DMS153 (cell line): ENCODE data around the gene YY2.
"Not testable (repeated sequence)": the region's sequence is repeated elsewhere in the genome, so short reads cannot be mapped to it uniquely, and the experiment has no call there.

Source experiments
- DNase-seq: peaks from one replicate; lab custom pipeline; 2025; lab: John Stamatoyannopoulos, UW

YY2 gene

DNA sequence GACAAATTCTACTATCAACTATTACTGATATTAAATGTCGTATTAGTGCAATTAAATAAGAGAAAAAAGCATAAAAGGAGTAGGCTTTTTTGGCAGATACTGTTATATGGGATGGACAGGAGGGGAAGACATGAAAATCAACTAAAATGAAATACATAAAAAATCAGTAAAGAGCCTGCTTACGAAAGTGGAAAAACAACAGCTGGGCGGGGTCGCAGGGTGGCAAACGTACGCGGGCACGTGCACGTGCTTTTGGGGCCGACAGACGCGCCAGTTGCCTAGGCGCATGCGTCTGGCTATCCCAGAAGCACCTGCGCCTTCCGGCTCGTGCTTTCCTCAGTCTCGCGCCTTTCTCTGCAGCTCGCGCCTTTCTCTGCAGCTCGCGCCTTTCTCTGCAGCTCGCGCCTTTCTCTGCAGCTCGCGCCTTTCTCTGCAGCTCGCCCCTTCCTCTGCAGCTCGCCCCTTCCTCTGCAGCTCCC, at the start of gene YY2:
Gene YY2 (plus strand): TSS at position 51 of the 479 bp plus-strand sequence. CDS start 498 bp downstream, outside the sequence.
- DNase-seq = no peak

- no peak for DNase-seq
Observed at GRCh38 chrX:21806691-21807090, 49.1 kb upstream of the YY2 start.

GRCh38 chrX:21811832-21812231, 44.0 kb upstream of the YY2 start:
- no peak for DNase-seq

DNA sequence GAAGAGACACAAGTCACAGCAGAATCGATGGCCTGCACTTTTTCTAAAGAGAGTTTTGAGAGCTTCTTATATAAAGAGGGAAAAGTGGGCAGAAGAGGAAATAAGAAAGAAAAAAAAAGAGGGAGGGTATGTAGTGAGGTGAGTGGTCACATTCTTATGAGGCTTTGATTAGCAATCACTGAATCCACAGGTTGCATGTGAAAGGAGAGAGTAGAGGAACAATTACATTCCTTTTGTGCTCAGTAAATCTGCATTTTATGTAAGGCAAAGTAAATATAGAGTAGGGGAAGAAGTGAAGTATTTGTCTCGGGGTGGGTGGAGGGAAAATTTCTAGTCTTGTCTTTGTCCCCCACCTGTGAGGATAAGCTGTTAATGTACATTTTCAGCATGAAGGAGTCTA, 43.2 kb upstream of the YY2 start:
- DNase-seq = no peak

- no peak for DNase-seq
Observed at GRCh38 chrX:21813612-21814368, 42.0 kb upstream of the YY2 start.

DNA sequence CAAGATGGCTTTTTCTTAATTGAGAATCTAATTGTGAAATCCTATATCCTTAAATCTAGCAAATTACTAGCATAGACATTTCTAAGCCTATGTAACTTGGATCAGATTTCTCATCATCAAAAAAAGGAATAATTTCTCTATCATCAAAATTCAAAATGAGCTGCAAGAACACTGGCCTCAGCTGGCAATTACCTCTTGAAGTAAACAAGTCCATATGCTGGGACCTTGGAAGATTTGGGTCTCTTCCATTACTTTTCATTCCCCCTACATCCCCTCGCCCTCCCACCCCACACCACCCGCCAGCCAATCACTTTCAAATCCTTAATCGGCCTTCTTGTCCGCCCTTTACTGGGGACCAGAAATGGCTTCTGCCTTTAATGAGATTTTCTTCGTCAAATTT, 39.7 kb upstream of the YY2 start:
- no peak for DNase-seq

- DNase-seq = not testable (repeated sequence)
Observed at GRCh38 chrX:21820170-21820569, 35.6 kb upstream of the YY2 start.

GRCh38 chrX:21821875-21822274, 33.9 kb upstream of the YY2 start:
- no peak for DNase-seq

GRCh38 chrX:21831496-21831895, 24.3 kb upstream of the YY2 start:
- no peak for DNase-seq

DNA sequence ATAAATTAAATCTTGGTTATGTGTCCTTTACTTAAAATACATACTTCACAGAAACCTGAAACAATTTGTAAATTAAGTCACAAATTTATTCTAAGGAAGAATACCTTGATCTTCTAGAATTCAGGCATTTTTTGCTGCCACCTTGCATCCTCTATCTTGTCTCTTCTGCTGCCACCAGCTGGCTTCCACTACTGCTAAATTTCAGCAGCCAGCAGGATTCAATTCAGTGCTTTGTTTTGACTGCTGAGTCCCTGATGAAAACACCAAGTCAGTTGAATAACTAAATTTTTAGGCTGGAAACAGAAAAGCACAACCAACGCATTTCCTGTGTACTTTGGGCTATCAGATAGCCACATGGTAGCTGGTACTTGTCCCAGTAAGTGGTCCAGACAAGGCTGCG, 18.7 kb upstream of the YY2 start:
- DNase-seq = no peak

GRCh38 chrX:21838937-21839333, 16.9 kb upstream of the YY2 start:
- no peak for DNase-seq

- peak; percentile 66 for DNase-seq
Observed at GRCh38 chrX:21839334-21840192, 16.2 kb upstream of the YY2 start, which contains the start of gene MBTPS2. TSS of gene MBTPS2 (plus strand) at chrX:21839617. CDS start at chrX:21839735, 118 bp downstream.

- DNase-seq = no peak
Observed at GRCh38 chrX:21840193-21840545, 15.6 kb upstream of the YY2 start.

DNA sequence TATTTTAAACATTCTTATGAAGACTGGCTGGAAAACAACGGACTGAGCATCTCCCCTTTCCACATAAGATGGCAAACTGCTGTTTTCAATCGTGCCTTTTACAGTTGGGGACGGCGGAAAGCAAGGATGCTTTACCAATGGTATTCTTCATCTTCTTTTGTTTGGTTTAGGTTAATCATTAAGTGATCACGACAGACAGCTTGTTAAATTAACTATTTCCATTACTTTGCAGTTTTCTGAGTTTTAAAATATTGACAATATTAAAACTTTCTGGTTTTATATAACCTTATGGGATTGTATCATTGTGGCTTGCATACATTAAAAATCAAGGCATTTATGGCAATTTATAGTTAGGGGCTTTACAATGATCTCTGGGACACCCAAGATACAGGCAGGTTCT, 12.6 kb upstream of the YY2 start:
- DNase-seq = no peak

DNA sequence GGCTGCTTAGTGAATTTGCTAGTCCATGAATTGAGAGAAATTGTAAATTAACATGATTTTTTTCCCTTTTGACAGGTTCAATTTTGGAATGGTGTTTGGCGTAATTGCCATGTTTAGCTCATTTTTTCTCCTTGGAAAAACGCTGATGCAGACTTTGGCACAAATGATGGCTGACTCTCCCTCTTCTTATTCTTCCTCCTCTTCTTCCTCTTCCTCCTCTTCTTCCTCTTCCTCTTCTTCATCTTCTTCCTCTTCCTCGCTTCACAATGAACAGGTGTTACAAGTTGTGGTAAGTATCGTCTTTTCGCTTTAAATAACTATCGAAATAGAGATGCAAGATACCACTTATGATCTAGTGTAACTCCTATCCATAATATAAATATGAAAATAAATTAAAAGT, 10.7 kb upstream of the YY2 start:
- no peak for DNase-seq

DNA sequence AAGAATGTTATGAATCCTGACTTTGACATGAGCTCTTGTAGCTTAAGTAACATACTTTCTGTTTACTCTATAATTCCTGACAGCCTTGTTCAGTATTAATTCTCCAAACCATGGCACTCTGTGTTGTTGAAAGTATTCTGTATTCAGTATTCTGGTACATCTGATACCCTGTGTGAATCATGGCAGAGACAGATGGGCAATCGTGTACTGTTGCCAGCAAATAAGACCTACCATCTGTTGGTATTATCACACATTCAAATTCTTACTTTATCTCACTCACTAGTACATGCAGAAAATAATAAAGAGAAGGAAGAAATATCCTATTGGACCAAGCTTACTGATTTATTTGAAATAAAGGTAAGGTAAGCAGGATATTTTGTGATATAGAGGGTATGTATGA, 8.4 kb upstream of the YY2 start:
- DNase-seq = no peak

DNA sequence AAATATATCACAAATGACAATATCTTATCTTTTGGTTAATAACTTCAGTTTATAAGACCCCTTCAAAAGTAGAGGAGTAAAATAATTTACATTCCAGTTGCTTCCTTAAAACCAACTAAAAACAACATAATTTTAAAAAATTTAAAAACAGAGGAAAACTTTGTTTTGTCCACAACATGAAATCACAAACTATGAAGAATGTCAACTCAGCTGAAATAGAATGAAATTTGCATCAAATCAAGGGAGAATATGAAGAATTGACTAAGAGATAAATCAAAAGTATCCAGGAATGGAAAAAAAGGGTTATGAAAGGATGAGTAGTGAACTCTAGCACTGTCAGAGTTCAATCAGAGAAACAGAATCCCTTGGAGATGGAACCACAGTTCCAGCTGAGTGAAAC, 2.2 kb upstream of the YY2 start:
- no peak for DNase-seq

DNA sequence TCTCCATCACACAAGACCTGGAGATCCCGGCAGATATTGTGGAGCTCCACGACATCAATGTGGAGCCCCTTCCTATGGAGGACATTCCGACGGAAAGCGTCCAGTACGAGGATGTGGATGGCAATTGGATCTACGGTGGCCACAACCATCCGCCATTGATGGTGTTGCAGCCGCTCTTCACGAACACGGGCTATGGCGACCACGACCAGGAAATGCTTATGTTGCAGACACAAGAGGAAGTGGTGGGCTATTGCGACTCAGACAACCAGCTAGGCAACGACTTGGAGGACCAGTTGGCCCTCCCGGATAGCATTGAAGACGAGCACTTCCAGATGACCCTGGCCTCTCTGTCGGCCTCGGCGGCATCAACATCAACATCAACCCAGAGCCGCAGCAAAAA, 717 bp downstream of the YY2 start:
- DNase-seq = no peak

DNA sequence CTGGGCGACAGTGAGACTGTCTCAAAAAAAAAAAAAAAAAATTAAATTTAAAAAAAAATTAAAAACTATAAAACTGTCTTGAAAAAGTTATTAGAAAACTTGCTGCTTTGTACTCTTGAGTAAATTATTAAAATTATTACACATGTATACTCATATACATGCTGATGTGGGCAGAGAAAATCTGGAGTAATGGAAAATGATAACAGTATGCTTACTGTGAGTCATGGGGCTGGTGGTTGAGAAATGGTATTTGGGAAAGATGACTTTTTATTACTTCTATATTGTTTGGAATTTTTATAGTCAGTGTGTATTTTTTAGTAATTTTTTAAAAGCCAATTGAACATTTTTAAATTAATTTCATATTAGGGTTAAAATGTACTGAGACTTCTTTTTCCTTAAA, 7.5 kb downstream of the YY2 start:
- DNase-seq = no peak

GRCh38 chrX:21865436-21865835, 9.6 kb downstream of the YY2 start:
- no peak for DNase-seq

GRCh38 chrX:21870494-21870893, 14.7 kb downstream of the YY2 start:
- no peak for DNase-seq

GRCh38 chrX:21873063-21873775, 17.4 kb downstream of the YY2 start:
- DNase-seq = no peak

DNA sequence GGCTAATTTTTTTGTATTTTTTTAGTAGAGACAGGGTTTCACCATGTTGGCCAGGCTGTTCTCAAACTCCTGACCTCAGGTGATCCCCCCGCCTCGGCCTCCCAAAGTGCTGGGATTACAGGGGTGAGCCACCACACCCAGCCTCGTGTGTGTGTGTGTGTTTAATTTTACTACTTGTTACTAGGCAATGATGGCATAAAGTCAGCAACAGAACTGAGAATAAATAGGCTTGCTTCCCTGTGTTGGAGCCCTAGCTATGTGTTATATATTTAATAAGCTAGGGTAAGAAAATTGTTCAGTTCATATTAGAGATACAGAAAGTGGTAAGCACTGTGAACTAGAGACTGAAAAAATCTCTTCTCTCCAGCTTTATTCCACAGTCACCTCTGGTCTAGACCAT, 18.4 kb downstream of the YY2 start:
- DNase-seq = not testable (repeated sequence)
